ENCODE measurements around the gene HLA-DMA.

DNA sequence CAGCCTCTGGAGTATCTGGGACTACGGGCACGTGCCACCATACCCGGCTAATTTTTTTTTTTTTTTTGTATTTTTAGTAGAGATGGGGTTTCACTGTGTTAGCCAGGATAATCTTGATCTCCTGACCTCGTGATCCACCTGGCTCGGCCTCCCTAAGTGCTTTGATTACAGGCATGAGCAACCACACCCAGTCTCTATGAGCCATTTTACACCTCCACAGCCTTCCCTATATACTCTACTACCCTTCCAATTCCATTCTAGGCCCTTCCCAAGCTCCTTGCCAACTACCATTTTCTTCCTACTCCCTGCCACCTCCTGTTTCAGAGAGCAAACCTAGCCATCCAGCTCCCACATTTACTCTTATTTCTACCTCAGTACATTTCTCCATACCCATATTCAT, 7.7 kb upstream of the HLA-DMA start:
- TF ChIP-seq, protein P1, sequence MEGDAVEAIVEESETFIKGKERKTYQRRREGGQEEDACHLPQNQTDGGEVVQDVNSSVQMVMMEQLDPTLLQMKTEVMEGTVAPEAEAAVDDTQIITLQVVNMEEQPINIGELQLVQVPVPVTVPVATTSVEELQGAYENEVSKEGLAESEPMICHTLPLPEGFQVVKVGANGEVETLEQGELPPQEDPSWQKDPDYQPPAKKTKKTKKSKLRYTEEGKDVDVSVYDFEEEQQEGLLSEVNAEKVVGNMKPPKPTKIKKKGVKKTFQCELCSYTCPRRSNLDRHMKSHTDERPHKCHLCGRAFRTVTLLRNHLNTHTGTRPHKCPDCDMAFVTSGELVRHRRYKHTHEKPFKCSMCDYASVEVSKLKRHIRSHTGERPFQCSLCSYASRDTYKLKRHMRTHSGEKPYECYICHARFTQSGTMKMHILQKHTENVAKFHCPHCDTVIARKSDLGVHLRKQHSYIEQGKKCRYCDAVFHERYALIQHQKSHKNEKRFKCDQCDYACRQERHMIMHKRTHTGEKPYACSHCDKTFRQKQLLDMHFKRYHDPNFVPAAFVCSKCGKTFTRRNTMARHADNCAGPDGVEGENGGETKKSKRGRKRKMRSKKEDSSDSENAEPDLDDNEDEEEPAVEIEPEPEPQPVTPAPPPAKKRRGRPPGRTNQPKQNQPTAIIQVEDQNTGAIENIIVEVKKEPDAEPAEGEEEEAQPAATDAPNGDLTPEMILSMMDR (IDR thresholded peaks at IDR 0.05; ENCODE audit: insufficient read depth, low read length, poor library complexity, severe bottlenecking): no peak
- TF ChIP-seq EZH2phosphoT487 (conservative IDR thresholded peaks at IDR 0.05; ENCODE audit: low read length): no peak

All from SU-DHL-6 (cell line).